ENCODE measurements around the gene ZNF709. TPM values are rescaled to one million over a fixed set of nuclear protein-coding genes. Genes with fewer than 3 reads are reported as not detected.

The ZNF709 gene
- total and polyA plus RNA-seq, 2 of the 13 experiments (the other 11 are each of a cell fraction or from before 2014, with no cell fraction given): 1.5 to 3.9 TPM

DNA sequence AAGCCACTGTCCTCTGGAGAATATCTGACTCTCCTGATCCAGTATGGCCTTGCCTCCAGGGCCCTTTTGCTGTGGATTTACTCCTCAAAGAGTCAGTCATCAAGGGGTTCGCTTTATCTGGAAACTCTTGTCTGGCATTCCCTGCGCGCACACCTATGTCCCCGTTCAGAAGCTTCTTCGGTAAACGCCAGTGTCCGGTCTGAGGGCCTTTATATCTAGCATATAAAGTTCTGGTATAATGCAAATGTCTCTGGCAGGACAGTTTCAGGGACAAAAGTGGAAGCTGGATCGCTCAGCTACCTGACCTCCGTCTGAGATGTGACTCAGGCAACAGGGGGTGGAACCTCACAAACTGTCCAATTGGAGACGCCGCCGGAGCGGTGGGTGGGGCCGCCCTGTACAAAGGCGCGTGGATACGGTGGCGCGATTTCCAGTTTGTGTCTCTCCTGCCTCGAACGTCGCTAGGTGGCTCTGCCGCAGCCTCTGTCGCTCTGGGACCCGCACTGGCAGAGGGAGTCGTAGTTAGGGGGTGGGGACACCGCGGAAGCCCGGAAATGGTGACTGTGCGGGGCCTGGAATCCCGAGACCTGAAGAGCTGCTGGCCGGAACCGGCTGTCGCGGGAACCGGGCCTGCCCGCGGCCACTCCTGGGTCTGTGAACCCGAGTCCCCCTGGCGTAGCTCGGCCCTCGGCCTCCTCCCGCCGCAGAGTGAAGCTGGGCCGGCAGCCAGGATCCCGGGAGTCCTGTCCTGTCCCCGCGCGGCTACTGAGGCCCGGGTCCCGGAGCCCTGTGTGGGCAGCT, 10.6 kb upstream of the ZNF709 start (continued):
- TF ChIP-seq, protein P1, sequence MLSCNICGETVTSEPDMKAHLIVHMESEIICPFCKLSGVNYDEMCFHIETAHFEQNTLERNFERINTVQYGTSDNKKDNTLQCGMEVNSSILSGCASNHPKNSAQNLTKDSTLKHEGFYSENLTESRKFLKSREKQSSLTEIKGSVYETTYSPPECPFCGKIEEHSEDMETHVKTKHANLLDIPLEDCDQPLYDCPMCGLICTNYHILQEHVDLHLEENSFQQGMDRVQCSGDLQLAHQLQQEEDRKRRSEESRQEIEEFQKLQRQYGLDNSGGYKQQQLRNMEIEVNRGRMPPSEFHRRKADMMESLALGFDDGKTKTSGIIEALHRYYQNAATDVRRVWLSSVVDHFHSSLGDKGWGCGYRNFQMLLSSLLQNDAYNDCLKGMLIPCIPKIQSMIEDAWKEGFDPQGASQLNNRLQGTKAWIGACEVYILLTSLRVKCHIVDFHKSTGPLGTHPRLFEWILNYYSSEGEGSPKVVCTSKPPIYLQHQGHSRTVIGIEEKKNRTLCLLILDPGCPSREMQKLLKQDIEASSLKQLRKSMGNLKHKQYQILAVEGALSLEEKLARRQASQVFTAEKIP (CRISPR knock-in tag; IDR thresholded peaks at IDR 0.05; ENCODE audit: borderline replicate concordance): no peak
- TF ChIP-seq, protein P2, sequence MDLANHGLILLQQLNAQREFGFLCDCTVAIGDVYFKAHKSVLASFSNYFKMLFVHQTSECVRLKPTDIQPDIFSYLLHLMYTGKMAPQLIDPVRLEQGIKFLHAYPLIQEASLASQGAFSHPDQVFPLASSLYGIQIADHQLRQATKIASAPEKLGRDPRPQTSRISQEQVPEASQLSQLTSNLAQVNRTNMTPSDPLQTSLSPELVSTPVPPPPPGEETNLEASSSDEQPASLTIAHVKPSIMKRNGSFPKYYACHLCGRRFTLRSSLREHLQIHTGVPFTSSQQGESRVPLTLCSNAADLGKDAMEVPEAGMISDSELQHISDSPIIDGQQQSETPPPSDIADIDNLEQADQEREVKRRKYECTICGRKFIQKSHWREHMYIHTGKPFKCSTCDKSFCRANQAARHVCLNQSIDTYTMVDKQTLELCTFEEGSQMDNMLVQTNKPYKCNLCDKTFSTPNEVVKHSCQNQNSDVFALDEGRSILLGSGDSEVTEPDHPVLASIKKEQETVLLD (CRISPR knock-in tag; IDR thresholded peaks at IDR 0.05; ENCODE audit: low read depth): peak; percentile 57; the same call in 1 of the 2 replicates
- TF ChIP-seq, protein P3, sequence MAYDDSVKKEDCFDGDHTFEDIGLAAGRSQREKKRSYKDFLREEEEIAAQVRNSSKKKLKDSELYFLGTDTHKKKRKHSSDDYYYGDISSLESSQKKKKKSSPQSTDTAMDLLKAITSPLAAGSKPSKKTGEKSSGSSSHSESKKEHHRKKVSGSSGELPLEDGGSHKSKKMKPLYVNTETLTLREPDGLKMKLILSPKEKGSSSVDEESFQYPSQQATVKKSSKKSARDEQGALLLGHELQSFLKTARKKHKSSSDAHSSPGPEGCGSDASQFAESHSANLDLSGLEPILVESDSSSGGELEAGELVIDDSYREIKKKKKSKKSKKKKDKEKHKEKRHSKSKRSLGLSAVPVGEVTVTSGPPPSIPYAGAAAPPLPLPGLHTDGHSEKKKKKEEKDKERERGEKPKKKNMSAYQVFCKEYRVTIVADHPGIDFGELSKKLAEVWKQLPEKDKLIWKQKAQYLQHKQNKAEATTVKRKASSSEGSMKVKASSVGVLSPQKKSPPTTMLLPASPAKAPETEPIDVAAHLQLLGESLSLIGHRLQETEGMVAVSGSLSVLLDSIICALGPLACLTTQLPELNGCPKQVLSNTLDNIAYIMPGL (CRISPR knock-in tag; IDR thresholded peaks at IDR 0.05; ENCODE audit: borderline replicate concordance in 1 of 2, low read depth in 1 of 2): peak; percentile 96 to 97
- TF ChIP-seq ZNF549 (CRISPR knock-in tag; IDR thresholded peaks at IDR 0.05): no peak
- TF ChIP-seq ZFP82 (CRISPR knock-in tag; IDR thresholded peaks at IDR 0.05; ENCODE audit: borderline replicate concordance): peak; percentile 66; the same call in 1 of the 2 replicates
- TF ChIP-seq FOXA3 (CRISPR knock-in tag; IDR thresholded peaks at IDR 0.05): peak; percentile 54
- TF ChIP-seq ZNF260 (CRISPR knock-in tag; IDR thresholded peaks at IDR 0.05; ENCODE audit: borderline replicate concordance, low read depth): no peak
- peak; percentile 66; the same call in 1 of the 2 replicates for TF ChIP-seq ZNF225 (CRISPR knock-in tag; IDR thresholded peaks at IDR 0.05)
- TF ChIP-seq, protein P4, sequence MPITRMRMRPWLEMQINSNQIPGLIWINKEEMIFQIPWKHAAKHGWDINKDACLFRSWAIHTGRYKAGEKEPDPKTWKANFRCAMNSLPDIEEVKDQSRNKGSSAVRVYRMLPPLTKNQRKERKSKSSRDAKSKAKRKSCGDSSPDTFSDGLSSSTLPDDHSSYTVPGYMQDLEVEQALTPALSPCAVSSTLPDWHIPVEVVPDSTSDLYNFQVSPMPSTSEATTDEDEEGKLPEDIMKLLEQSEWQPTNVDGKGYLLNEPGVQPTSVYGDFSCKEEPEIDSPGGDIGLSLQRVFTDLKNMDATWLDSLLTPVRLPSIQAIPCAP (CRISPR knock-in tag; IDR thresholded peaks at IDR 0.05; ENCODE audit: low read depth): peak; percentile 89; the same call in 1 of the 2 replicates
- TF ChIP-seq, protein P5, sequence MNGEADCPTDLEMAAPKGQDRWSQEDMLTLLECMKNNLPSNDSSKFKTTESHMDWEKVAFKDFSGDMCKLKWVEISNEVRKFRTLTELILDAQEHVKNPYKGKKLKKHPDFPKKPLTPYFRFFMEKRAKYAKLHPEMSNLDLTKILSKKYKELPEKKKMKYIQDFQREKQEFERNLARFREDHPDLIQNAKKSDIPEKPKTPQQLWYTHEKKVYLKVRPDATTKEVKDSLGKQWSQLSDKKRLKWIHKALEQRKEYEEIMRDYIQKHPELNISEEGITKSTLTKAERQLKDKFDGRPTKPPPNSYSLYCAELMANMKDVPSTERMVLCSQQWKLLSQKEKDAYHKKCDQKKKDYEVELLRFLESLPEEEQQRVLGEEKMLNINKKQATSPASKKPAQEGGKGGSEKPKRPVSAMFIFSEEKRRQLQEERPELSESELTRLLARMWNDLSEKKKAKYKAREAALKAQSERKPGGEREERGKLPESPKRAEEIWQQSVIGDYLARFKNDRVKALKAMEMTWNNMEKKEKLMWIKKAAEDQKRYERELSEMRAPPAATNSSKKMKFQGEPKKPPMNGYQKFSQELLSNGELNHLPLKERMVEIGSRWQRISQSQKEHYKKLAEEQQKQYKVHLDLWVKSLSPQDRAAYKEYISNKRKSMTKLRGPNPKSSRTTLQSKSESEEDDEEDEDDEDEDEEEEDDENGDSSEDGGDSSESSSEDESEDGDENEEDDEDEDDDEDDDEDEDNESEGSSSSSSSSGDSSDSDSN (CRISPR knock-in tag; IDR thresholded peaks at IDR 0.05): peak; percentile 99
- peak; percentile 94 for TF ChIP-seq BORCS8-MEF2B (CRISPR knock-in tag; IDR thresholded peaks at IDR 0.05)
- peak; percentile 40; the same call in 1 of the 2 replicates for TF ChIP-seq CREM (IDR thresholded peaks at IDR 0.05)
- TF ChIP-seq CREM (CRISPR knock-in tag; IDR thresholded peaks at IDR 0.05): no peak
- peak; percentile 49; the same call in 1 of the 2 replicates for TF ChIP-seq ZNF124 (CRISPR knock-in tag; IDR thresholded peaks at IDR 0.05)
- TF ChIP-seq TBL1XR1 (IDR thresholded peaks at IDR 0.05; ENCODE audit: borderline replicate concordance, low read length, partially characterized antibody): no peak
- TF ChIP-seq ZNF792 (CRISPR knock-in tag; IDR thresholded peaks at IDR 0.05): peak; percentile 86
- TF ChIP-seq NFYC (CRISPR knock-in tag; IDR thresholded peaks at IDR 0.05): peak; percentile 76
- TF ChIP-seq ZNF441 (CRISPR knock-in tag; IDR thresholded peaks at IDR 0.05; ENCODE audit: borderline replicate concordance): no peak; the same call in 1 of the 2 replicates
